Mesendoderm (in vitro differentiated cells): Measurements from ENCODE around the gene CACNA2D2.
A peak's percentile ranks its signal among the peaks of the same experiment; 100 is the strongest.

ENCODE experiments used
- DNase-seq: peaks from one replicate; pipeline ENCODE4 v3.0.0; 2013
- H2AK5ac ChIP-seq: 2 replicates; pipeline ENCODE4 v1.6.1; 2013; ENCODE audit warnings: low read length, inconsistent platforms
- H2BK120ac ChIP-seq: 2 replicates; pipeline ENCODE4 v1.6.1; 2013; ENCODE audit warnings: low read depth, mild to moderate bottlenecking, low read length, moderate library complexity, mixed read lengths
- H2BK15ac ChIP-seq: replicated peaks from 2 replicates; pipeline ENCODE4 v1.6.1; 2013; ENCODE audit warnings: low read depth, mild to moderate bottlenecking, moderate library complexity
- H2BK5ac ChIP-seq: 2 replicates; pipeline ENCODE4 v1.6.1; 2013; ENCODE audit warnings: low read length, inconsistent platforms
- H3K18ac ChIP-seq: 2 replicates; pipeline ENCODE4 v1.6.1; 2013; ENCODE audit warnings: mild to moderate bottlenecking, low read length, mixed read lengths
- H3K23ac ChIP-seq: one replicate; pipeline ENCODE4 v1.6.1; 2013; ENCODE audit warnings: low read length
- H3K27ac ChIP-seq: 2 replicates; pipeline ENCODE4 v1.5.1; 2013; ENCODE audit warnings: low read depth, mild to moderate bottlenecking, inconsistent platforms, low read length, moderate library complexity
- H3K27me3 ChIP-seq: 2 replicates; pipeline ENCODE4 v1.6.1; 2013; ENCODE audit warnings: low read length, control low read depth, mild to moderate bottlenecking, inconsistent platforms; ENCODE audit not compliant: insufficient read depth, poor library complexity
- H3K36me3 ChIP-seq: 2 replicates; pipeline ENCODE4 v1.6.1; 2013; ENCODE audit warnings: low read length, inconsistent platforms; ENCODE audit not compliant: control insufficient read depth, insufficient read depth
- H3K4ac ChIP-seq: one replicate; pipeline ENCODE4 v1.6.1; 2013; ENCODE audit warnings: low read depth, mild to moderate bottlenecking, low read length, moderate library complexity
- H3K4me1 ChIP-seq: 2 replicates; pipeline ENCODE4 v1.6.1; 2013; ENCODE audit warnings: low read depth, low read length, inconsistent platforms; ENCODE audit not compliant: control insufficient read depth
- H3K4me2 ChIP-seq: 2 replicates; pipeline ENCODE4 v1.6.1; 2013; ENCODE audit warnings: low read length
- H3K4me3 ChIP-seq: 2 replicates; pipeline ENCODE4 v1.5.1; 2013; ENCODE audit warnings: mild to moderate bottlenecking, low read length
- H3K56ac ChIP-seq: one replicate; pipeline ENCODE4 v1.6.1; 2013; ENCODE audit warnings: low read length
- H3K79me1 ChIP-seq: 2 replicates; pipeline ENCODE4 v1.6.1; 2013; ENCODE audit warnings: low read length, inconsistent platforms
- H3K79me2 ChIP-seq: 2 replicates; pipeline ENCODE4 v1.6.1; 2013; ENCODE audit warnings: mild to moderate bottlenecking, low read length; ENCODE audit not compliant: control insufficient read depth, insufficient read depth
- H3K9ac ChIP-seq: 2 replicates; pipeline ENCODE4 v1.6.1; 2013; ENCODE audit warnings: low read length, inconsistent platforms
- H4K5ac ChIP-seq: one replicate; pipeline ENCODE4 v1.6.1; 2013; ENCODE audit warnings: low read length
- H4K8ac ChIP-seq: one replicate; pipeline ENCODE4 v1.6.1; 2013; ENCODE audit warnings: low read depth, mild to moderate bottlenecking, control low read depth, low read length, moderate library complexity
- WGBS: extraction: QIAGEN DNeasy Blood & Tissue Kit; methylation state at CpG from one replicate; pipeline ENCODE4 v1.1.7; 2013; ENCODE audit warnings: low lambda C conversion rate, missing lambda C conversion rate; ENCODE audit not compliant: insufficient coverage; ENCODE audit errors: extremely low coverage; 5-methylcytosine and 5-hydroxymethylcytosine counted together

Gene CACNA2D2

GRCh38 chr3:50334339-50335075 is 168.9 kb downstream of the CACNA2D2 start:
- no peak overlapping the region for H3K4ac ChIP-seq
- no peak overlapping the region for H3K4me2 ChIP-seq
- no peak overlapping the region for H2BK5ac ChIP-seq
- no peak for DNase-seq
- H2BK15ac ChIP-seq: no peak overlapping the region
- no peak overlapping the region for H3K18ac ChIP-seq
- no peak overlapping the region for H4K8ac ChIP-seq
- no peak overlapping the region for H3K23ac ChIP-seq
- no peak overlapping the region for H4K5ac ChIP-seq
- no peaks in the 10 kb centered on the region for H3K4me1 ChIP-seq
- peaks cover 7% of the 10 kb centered on the region for H3K36me3 ChIP-seq
- no peak overlapping the region for H3K9ac ChIP-seq
- no peak overlapping the region for H2AK5ac ChIP-seq
- H3K27me3 ChIP-seq: no peaks in the 10 kb centered on the region
- H3K4me3 ChIP-seq: no peak overlapping the region
- H2BK120ac ChIP-seq: no peak overlapping the region
- H3K79me2 ChIP-seq: peaks cover 26% of the 10 kb centered on the region
- peaks cover 18% of the 10 kb centered on the region for H3K79me1 ChIP-seq
- H3K56ac ChIP-seq: no peak overlapping the region
- no peak overlapping the region for H3K27ac ChIP-seq
- WGBS: no CpG with 5 or more reads among the region's 5 CpGs

- Histone ChIP-seq H4K8ac (no peak overlapping the region), H3K79me2 (peaks cover 26% of the 10 kb centered on the region), H3K18ac (no peak overlapping the region), H3K56ac (no peak overlapping the region), H3K4me1 (no peaks in the 10 kb centered on the region), H3K4me2 (no peak overlapping the region), H3K4me3 (no peak overlapping the region), H3K27ac (no peak overlapping the region), H3K9ac (peak overlapping the region; percentile 4), H4K5ac (no peak overlapping the region), H3K36me3 (peaks cover 10% of the 10 kb centered on the region), H3K23ac (no peak overlapping the region), H3K79me1 (peaks cover 18% of the 10 kb centered on the region), H2BK5ac (no peak overlapping the region), H2BK120ac (no peak overlapping the region), H3K4ac (no peak overlapping the region), H2BK15ac (no peak overlapping the region), H3K27me3 (no peaks in the 10 kb centered on the region), H2AK5ac (no peak overlapping the region)
- DNase-seq: peak; percentile 37
- WGBS: no CpG with 5 or more reads among the region's 12 CpGs
These were observed 169.6 kb downstream of the CACNA2D2 start for GRCh38 chr3:50333744-50334328.

- Histone ChIP-seq H3K56ac (no peak overlapping the region), H3K79me2 (peaks cover 34% of the 10 kb centered on the region), H3K79me1 (peaks cover 22% of the 10 kb centered on the region), H3K27me3 (no peaks in the 10 kb centered on the region), H3K4ac (no peak overlapping the region), H3K4me3 (no peak overlapping the region), H2BK120ac (no peak overlapping the region), H3K36me3 (peaks cover 10% of the 10 kb centered on the region), H2BK15ac (no peak overlapping the region), H4K8ac (no peak overlapping the region), H3K9ac (no peak overlapping the region), H3K4me2 (no peak overlapping the region), H3K18ac (no peak overlapping the region), H3K23ac (no peak overlapping the region), H3K27ac (no peak overlapping the region), H3K4me1 (peaks cover 2% of the 10 kb centered on the region), H2BK5ac (no peak overlapping the region), H2AK5ac (no peak overlapping the region), H4K5ac (no peak overlapping the region)
- no peak for DNase-seq
- no CpG with 5 or more reads among the region's 19 CpGs for WGBS
These were observed 172.0 kb downstream of the CACNA2D2 start for GRCh38 chr3:50331364-50331907.

- Histone ChIP-seq H3K4me2 (no peak overlapping the region), H2BK120ac (no peak overlapping the region), H3K18ac (no peak overlapping the region), H3K4me3 (no peak overlapping the region), H2BK15ac (no peak overlapping the region), H3K56ac (no peak overlapping the region), H2BK5ac (no peak overlapping the region), H3K27ac (no peak overlapping the region), H4K8ac (no peak overlapping the region), H4K5ac (no peak overlapping the region), H3K36me3 (peaks cover 13% of the 10 kb centered on the region), H3K9ac (no peak overlapping the region), H3K79me2 (peaks cover 24% of the 10 kb centered on the region), H2AK5ac (no peak overlapping the region), H3K23ac (no peak overlapping the region), H3K27me3 (no peaks in the 10 kb centered on the region), H3K4me1 (peaks cover 2% of the 10 kb centered on the region), H3K79me1 (peaks cover 16% of the 10 kb centered on the region), H3K4ac (no peak overlapping the region)
- no peak for DNase-seq
- no CpG with 5 or more reads among the region's 10 CpGs for WGBS
These were observed 173.1 kb downstream of the CACNA2D2 start for GRCh38 chr3:50330330-50330729.

- Histone ChIP-seq H2BK15ac (no peak within 1 kb of the TSS), H4K8ac (no peak within 1 kb of the TSS), H3K27ac (no peak within 1 kb of the TSS), H3K4ac (peak within 1 kb of the TSS; percentile 25), H3K9ac (peak within 1 kb of the TSS; percentile 89), H2BK120ac (no peak within 1 kb of the TSS), H3K18ac (no peak within 1 kb of the TSS), H3K36me3 (peaks cover 13% of the 10 kb centered on the region), H3K79me2 (peaks cover 13% of the 10 kb centered on the region), H4K5ac (no peak within 1 kb of the TSS), H3K27me3 (no peaks in the 10 kb centered on the region), H3K4me1 (peaks cover 3% of the 10 kb centered on the region), H3K23ac (no peak within 1 kb of the TSS), H3K79me1 (peaks cover 8% of the 10 kb centered on the region), H2AK5ac (no peak within 1 kb of the TSS), H3K4me3 (peak within 1 kb of the TSS; percentile 90), H3K4me2 (peak within 1 kb of the TSS; percentile 95), H2BK5ac (no peak within 1 kb of the TSS), H3K56ac (peak within 1 kb of the TSS; percentile 92)
- DNase-seq: peak; percentile 99
- no CpG with 5 or more reads among the region's 55 CpGs for WGBS
These were observed 175.3 kb downstream of the CACNA2D2 start, which contains the start of gene TUSC2 for GRCh38 chr3:50327943-50328691. TSS of gene TUSC2 (minus strand) at chr3:50328223. CDS start at chr3:50328099, 124 bp downstream.
